Chondrocyte (in vitro differentiated cells): ENCODE measurements around the gene MAPK10. TPM values are rescaled to one million over a fixed set of nuclear protein-coding genes. Genes with fewer than 3 reads are reported as not detected.

Experiments
- DNase-seq: peaks from one replicate; pipeline ENCODE4 v3.0.0; 2021; ENCODE audit warnings: mixed read lengths, low spot score
- H3K27ac Mint-ChIP-seq: one replicate; pipeline ENCODE4 v1.8.0; 2021; ENCODE audit warnings: mild to moderate bottlenecking, moderate library complexity, mixed read lengths; ENCODE audit not compliant: unreplicated experiment
- H3K27me3 Mint-ChIP-seq: 2 replicates; pipeline ENCODE4 v1.8.0; 2021; ENCODE audit warnings: low read depth, mixed read lengths
- H3K36me3 Mint-ChIP-seq: 2 replicates; pipeline ENCODE4 v1.8.0; 2021; ENCODE audit warnings: low read depth, mixed read lengths
- H3K4me1 Mint-ChIP-seq: 2 replicates; pipeline ENCODE4 v1.8.0; 2021; ENCODE audit warnings: low read depth, mild to moderate bottlenecking, mixed read lengths
- H3K4me3 Mint-ChIP-seq: one replicate; pipeline ENCODE4 v1.8.0; 2021; ENCODE audit warnings: mild to moderate bottlenecking, moderate library complexity, mixed read lengths; ENCODE audit not compliant: unreplicated experiment
- H3K9me3 Mint-ChIP-seq: 2 replicates; pipeline ENCODE4 v1.8.0; 2021; ENCODE audit warnings: low read depth, mixed read lengths
- total RNA-seq: library from RNA; stranded (reverse); gene quantifications from 3 replicates; pipeline ENCODE4 v1.2.1, GENCODE V29; 2021
- TF ChIP-seq, protein P1 (sequence below): fragments of 200-600 bp; sonication (generic); IDR thresholded peaks from 2 replicates; pipeline ENCODE4 v1.5.0; 2021; ENCODE audit warnings: antibody characterized with exemption, mild to moderate bottlenecking, moderate library complexity

Gene MAPK10
- total RNA-seq, 1 donor from 2014 or later = 14.1 TPM

DNA sequence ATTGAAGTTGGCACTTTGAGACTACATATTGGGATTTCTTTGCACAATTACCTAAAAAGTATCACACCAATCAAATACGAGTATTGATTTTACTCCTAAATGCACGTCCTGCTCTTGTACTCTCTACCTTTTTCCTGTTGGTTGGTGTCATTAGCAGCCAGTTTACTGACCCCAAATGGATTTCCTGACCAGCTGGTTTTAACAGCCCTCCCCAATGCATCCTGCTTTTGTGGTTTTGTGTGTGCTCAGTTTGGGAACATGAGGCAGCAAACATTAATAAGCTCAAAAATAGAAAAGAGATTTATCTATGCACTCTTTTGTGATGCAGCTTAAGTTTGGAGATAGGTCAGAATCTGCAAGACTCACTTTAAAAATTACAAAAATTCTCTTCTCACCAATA, 230.3 kb downstream of the MAPK10 start:
- H3K9me3 Mint-ChIP-seq = no peaks in the 10 kb centered on the region
- H3K4me3 Mint-ChIP-seq = no peak overlapping the region
- TF ChIP-seq, protein P1, sequence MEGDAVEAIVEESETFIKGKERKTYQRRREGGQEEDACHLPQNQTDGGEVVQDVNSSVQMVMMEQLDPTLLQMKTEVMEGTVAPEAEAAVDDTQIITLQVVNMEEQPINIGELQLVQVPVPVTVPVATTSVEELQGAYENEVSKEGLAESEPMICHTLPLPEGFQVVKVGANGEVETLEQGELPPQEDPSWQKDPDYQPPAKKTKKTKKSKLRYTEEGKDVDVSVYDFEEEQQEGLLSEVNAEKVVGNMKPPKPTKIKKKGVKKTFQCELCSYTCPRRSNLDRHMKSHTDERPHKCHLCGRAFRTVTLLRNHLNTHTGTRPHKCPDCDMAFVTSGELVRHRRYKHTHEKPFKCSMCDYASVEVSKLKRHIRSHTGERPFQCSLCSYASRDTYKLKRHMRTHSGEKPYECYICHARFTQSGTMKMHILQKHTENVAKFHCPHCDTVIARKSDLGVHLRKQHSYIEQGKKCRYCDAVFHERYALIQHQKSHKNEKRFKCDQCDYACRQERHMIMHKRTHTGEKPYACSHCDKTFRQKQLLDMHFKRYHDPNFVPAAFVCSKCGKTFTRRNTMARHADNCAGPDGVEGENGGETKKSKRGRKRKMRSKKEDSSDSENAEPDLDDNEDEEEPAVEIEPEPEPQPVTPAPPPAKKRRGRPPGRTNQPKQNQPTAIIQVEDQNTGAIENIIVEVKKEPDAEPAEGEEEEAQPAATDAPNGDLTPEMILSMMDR = no peak
- H3K4me1 Mint-ChIP-seq = no peaks in the 10 kb centered on the region
- H3K36me3 Mint-ChIP-seq = no peaks in the 10 kb centered on the region
- DNase-seq = no peak
- no peak overlapping the region for H3K27ac Mint-ChIP-seq
- H3K27me3 Mint-ChIP-seq = no peaks in the 10 kb centered on the region

DNA sequence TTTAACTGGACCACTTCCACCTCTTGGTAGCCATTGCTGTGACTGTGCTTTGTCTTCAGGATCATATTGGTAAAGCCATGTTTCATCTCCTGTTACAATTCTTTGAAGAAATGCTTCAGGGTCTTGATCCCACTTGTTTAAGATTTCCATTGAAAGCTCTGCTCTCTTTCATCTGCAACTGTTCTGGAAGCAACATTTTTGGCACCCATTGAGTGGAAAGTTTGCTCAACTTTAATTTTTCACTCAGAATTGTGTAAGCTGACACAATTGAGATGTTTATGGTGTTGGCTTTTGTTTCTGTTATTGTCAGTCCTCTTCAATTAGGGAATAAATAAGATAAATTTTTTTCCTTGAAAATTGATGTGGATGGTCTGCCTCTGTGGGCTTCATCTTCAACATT, 237.4 kb downstream of the MAPK10 start:
- Mint-ChIP-seq H3K9me3 (no peaks in the 10 kb centered on the region), H3K27ac (no peak overlapping the region), H3K27me3 (no peaks in the 10 kb centered on the region), H3K36me3 (no peaks in the 10 kb centered on the region), H3K4me3 (no peak overlapping the region), H3K4me1 (peaks cover 6% of the 10 kb centered on the region)
- TF ChIP-seq, protein P1 = no peak
- DNase-seq = no peak

DNA sequence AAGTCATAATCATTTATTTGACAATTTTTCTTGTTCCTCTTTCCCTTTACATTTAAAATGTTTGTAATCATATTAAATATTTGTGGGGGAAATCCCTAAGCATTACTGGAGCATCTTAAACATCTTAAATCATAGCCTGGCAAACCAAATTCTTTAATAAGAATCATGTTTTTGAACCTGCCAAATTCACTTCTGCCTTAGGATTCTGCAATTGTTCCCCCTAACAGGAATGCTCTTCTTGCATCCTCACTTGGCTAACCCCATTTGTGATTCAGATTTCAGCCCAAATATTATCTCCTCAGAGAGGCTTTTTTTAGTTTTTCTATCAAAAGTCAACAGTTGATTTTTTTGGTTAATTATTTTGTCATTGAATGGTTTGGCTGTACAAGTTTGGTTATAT, 241.1 kb downstream of the MAPK10 start:
- H3K36me3 Mint-ChIP-seq = no peaks in the 10 kb centered on the region
- H3K4me3 Mint-ChIP-seq = no peak overlapping the region
- no peak for DNase-seq
- H3K27me3 Mint-ChIP-seq = no peaks in the 10 kb centered on the region
- H3K4me1 Mint-ChIP-seq = peaks cover 6% of the 10 kb centered on the region
- no peaks in the 10 kb centered on the region for H3K9me3 Mint-ChIP-seq
- no peak overlapping the region for H3K27ac Mint-ChIP-seq
- TF ChIP-seq, protein P1 = no peak

DNA sequence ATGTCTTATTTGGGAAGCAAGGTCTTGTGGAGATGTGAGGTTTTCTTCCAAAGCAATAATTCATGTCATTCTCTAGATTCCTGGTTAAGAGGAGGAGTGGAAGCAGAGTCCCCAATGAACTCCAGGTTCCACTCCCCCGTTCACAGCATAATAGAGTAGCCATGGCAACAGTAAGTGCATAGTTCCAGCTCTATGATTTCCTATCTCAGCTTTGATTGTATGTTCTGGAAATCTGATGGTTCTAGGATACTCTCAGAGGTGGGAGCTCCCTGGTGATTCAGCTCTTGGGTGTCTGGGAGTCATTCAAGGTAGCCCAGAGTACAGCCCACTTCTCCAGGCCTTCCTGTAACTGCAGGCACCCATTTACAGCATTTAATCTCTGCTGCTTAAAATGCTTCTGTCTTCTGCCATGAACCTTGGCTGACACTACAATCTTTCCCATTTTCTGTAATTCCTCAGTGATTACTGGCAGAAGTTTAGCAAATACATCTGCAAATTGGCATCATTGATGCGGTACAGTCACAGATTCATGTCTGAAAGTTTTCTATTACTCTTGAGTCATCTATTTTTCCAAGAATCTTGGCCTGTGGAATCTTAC, 242.0 kb downstream of the MAPK10 start:
- Mint-ChIP-seq H3K27me3 (no peaks in the 10 kb centered on the region), H3K9me3 (peaks cover 4% of the 10 kb centered on the region), H3K27ac (no peak overlapping the region), H3K4me1 (peaks cover 6% of the 10 kb centered on the region), H3K4me3 (no peak overlapping the region), H3K36me3 (peaks cover 4% of the 10 kb centered on the region)
- DNase-seq = no peak
- TF ChIP-seq, protein P1 = no peak

DNA sequence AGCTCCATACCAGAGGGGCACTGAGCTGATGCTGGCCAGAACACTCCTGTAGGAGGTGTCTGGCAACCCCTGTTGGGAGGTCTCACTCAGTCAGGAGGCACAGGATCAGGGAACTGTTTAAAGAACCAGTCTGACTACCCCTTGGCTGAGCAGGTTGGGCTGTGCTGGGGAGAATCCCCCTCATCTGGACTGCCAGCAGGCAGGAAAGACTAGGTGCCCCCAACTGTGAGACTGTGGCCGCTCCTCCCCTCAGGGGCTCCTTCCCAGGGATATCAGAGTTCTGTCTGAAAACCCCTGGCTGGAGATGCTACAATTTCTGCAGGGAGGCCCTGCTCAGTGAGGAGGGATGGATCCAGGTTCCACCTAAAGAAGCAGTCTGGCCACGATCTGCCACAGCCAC, 245.3 kb downstream of the MAPK10 start:
- peak; percentile 58 for DNase-seq
- Mint-ChIP-seq H3K9me3 (peaks cover 34% of the 10 kb centered on the region), H3K4me3 (no peak overlapping the region), H3K27me3 (no peaks in the 10 kb centered on the region), H3K4me1 (peaks cover 6% of the 10 kb centered on the region), H3K27ac (no peak overlapping the region), H3K36me3 (peaks cover 16% of the 10 kb centered on the region)
- TF ChIP-seq, protein P1 = no peak
